HCEC 1CT (cell line): Measurements from ENCODE around the gene SND1.
"Not testable (repeated sequence)": the region's sequence is repeated elsewhere in the genome, so short reads cannot be mapped to it uniquely, and the experiment has no call there.

Experiments
- DNase-seq: peaks from one replicate; pipeline ENCODE4 v3.0.0-alpha.2; 2017

SND1 gene

GRCh38 chr7:128082431-128082830 is 430.4 kb downstream of the SND1 start:
- DNase-seq = no peak

- DNase-seq = no peak
These were observed 433.1 kb downstream of the SND1 start for GRCh38 chr7:128084896-128085608.

DNA sequence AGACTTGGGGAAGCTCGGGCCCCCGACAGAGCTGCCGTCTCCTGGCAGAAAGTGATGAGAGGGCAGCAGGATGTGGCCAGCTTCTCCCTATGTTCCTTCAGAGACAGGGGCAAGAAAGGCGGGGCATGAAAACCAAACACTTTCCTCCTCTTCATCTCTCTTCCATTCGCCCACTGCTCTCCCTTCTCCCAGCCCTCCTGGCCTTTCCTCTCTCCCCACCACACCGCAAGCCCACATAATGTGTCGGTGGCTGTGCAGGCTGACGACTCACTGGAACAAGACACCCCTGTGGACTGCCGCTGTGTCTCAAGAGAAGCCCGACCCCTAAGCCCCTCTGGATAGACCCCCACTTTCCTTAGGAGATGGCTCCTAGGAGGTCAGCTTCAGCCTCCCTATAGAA is 438.5 kb downstream of the SND1 start:
- DNase-seq = no peak

DNA sequence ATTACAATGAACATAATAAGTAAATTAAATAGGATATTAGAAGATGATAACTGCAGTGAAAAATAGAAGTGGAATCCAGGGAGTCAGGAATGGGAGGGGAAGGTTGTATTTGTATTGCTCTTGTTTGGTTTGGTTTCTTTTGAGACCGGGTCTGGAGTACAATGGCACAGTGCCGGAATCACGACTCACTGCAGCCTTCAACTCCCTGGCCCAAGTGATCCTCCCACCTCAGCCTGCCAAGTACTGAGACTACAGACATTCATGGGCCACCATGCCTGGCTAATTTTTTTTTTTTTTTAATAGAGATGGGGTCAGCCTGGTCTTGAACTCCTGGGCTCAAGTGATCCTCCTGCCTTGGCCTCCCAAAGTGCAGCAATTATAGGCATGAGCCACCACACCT is 439.1 kb downstream of the SND1 start:
- no peak for DNase-seq

DNA sequence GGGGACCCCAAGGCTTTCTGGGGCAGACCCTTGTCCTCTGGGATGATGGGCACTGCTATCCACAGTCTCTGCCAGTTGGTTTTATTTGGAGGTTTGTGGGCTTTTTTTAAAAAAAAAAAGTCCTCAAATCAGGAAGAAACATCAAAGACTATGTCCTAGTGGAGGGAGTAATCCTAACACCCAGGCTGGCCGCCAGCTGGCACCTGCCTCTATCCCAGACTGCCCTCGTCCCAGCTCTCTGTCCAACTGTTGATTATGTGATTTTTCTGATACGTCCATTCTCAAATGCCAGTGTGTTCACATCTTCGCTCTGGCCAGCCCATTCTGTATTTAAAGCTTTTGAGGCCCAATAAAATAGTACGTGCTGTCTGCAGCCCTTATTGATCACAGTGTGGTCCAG is 440.2 kb downstream of the SND1 start:
- DNase-seq = no peak

DNA sequence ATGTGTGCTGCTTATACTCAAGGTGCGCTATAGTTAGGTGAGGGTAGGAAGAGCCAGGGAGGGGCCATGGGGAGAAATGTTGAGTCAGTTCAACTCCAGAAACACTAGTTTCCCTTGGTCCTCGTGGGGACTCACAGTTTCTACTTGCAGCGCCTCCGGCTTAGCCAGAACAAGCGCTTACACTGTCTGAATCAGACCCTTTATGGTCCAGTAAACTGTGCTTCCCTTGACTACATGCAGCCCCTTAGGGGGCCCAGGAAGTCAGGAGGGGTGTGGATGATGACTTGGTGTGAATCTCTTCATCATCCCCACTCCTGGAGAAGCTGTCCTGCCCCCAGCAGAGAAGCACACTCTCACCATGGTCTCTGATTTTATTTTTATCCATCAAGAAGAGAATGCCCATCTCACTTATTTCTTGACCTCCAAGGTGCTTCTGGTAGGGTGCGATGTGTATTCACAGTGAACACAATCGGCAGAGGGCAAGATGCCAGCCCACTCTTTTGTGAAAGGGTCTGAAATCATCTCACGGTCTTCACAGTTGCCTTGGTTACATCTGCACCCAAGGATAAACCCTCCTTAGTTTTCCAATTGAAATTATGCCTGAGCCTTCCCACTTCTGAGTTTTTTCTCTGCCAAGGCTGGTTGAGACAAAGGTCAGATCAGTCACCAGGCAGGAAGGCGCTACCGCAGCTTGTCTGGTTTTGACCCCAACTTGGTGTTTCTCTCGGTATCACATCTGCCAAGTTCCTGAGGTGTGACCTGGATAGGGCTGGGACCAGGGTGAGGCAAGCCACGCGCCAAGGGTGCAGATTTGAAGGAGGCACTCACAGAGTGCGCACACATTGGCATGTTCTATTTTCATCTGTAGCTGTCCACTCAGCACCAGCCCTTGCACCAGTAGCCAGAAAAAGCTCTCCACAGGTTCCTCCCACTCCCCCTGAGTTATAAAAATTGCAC is 441.9 kb downstream of the SND1 start:
- no peak for DNase-seq

- no peak for DNase-seq
These were observed 442.7 kb downstream of the SND1 start for GRCh38 chr7:128094686-128095085.

GRCh38 chr7:128097211-128097731 is 445.3 kb downstream of the SND1 start:
- DNase-seq = no peak

DNA sequence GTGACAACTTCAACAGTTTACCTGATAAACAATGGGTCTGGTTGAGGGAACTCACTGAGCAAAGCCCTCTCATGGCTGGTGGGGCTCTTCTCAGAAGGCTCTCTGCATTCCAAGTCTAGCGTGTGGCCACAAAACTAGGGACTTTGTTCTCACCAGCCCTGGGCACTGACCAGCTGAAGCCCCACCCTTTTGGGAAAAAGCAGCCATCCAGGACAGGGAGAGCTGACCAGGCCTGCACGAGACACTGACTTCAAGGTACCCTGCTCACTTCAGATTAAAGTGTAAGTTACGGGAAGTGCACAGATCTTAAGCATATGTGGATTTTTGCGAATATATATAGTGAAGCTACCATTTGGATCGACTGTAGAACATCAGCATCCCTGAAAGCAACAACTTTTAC is 446.6 kb downstream of the SND1 start:
- DNase-seq = no peak

- peak; percentile 17 for DNase-seq
These were observed 447.2 kb downstream of the SND1 start for GRCh38 chr7:128099204-128099671.

DNA sequence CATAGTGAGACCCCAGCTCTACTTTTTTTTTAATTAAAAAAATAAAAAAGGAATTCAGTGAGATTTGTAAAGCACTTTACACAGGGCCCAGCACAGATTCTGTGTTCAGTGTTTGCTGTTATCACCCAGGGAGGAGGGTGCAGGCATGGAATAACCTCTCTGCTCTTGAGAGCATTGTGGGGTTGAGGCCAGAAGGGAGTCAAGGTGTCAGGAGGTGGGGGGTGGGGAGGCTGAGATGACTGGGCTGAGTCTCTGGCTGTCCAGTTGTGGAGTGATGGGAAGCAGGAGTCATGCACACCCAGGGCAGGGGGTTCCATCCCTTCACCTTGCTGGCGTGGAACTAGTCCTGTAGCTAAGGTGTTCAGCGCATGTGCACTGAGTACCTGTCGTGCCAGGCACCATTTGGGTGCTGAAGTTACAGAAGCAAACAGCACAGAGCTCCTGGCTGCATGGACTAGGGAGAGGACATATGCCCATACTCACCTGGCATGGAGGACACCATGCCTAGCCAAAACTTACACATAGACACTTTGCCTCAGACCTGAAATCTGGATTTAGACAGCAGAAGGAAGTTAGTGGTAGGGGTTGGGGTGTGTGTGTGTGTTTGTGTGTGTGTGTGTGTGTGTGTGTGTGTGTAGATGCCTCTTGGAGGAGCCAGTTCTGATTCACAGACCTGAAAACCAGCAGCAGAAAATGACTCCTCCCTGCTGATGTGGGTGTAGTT is 448.4 kb downstream of the SND1 start:
- no peak for DNase-seq

DNA sequence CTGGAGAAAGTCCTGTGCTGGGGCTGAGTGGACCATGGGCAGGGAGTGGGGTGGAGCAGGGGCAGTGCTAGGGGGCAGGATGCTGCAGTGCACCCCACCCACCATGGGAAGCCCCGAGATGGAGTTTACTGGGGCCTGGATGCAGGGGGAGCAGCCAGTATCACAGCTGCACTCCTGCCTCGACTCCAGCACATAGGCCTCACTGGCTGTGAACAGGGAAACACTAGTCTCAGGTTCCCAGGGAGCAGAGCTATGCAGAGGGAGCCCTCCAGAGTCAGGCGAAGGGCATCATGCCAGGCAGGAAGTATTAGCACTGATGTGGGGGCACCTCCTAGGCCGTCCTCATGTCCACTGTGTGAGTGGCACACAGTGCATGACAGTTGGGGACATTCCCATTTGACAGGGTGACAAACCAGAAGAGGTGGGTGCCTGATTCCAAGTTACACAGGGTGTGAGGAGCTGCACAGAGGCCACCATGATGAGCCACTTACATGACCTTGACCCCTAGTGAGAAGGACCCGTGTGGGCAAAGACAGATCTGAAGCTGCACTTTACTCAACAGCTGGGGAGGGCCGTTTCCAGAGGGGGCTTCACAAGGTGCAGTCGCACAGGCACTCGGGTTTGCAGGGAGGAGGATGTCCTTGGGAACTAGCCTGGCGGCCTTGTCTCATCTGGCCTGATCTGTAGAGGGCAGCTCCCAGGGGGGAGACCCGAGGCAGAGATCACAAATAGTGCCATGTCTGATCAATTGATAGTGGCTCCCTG is 449.1 kb downstream of the SND1 start:
- no peak for DNase-seq

DNA sequence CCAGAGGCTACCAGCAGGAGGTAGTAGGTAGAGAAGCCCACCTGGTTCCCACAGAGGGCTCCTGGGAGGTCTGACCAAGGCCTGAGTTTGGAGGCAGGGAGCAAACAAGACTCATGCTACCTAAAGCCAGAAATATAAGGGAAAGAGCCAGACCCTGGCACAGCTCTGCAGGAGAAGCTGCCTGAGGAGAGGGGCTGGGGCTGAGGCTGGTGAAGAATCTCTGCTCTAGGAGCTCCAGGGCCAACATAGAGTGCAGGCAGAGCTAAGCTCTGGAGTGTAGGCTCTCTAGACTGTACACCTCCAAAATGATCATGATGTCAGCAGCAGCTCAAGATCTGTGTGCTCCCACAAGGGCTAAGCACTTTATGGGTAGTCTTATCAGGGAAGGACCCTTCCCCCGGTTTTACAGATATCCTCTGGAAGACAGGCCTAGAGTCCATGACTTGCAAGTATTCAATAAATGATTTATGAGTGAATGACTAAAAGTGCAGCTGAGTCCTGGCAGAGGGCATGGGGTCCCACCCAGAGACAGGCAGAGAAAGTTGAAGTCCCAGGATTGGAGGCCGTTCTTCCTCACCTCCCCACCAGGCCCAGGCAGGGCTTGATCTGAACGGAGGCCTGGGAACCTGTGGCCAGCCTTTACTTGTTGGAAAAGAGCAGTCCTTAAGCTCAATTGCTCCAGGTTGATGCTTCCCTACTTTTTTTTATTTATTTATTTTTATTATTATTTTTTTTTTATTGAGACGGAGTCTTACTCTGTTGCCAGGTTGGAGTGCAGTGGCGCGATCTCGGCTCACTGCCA is 450.7 kb downstream of the SND1 start:
- no peak for DNase-seq

DNA sequence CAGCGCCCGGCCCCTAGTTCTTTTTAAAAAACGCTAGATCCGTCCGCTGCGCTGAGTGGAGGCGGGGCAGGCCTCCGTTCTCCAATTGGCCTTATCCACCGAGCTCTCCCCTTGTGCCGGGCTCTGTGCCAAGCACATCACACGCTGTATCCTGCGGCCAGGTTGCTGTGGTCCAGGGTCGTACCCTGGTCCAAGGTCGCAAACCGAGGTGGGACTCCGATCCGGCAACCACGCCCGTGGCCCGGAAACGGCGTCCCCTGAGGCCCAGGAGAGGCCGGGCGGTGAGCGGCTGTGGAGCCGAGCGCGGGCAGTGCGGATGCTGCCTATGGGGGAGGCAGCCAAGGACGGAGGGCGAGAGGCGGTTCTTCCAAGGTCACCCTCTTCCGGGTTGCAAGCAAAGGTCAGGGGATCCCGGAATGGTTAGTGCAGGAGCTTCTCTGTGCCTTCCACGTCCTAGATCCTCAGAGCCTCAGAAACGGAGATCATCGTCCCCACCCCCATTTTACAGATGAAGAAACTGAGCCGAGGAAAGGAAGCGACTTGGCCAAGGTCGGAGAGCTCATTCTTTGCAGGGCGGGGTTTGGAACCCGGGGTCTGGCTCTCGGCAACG is 451.6 kb downstream of the SND1 start:
- no peak for DNase-seq

DNA sequence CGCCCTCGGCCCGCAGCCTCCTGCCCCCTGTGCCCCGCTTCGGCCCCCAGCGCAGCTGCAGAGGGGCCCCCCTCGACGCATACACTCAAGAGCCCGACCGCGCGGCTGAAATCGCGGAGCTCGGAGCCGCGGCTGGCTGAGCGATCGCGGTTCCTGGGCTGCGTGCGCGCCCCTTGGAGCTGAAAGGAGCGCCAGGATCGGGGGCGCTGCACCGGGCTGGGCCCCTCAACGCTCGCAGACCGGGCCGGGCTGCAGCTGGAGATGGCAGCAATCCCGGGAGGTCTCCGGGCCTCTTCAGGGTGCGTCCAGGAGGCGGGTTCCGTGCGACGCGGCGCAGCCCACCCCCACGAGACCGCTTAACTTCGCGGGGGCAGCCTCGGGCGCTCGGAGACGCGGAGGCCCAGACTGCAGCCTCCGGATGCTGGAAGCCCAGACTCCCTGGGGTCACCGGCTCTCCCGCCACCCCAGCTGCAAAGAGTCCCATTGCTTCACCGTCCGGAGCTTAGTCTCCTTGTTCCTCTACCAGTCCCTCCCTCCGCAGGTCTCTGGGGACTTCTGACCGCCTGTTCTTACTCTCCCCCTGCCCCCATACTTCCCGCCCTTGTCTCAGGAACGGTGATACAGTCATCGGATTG is 452.2 kb downstream of the SND1 start:
- no peak for DNase-seq

GRCh38 chr7:128105228-128106022 is 453.4 kb downstream of the SND1 start:
- no peak for DNase-seq

DNA sequence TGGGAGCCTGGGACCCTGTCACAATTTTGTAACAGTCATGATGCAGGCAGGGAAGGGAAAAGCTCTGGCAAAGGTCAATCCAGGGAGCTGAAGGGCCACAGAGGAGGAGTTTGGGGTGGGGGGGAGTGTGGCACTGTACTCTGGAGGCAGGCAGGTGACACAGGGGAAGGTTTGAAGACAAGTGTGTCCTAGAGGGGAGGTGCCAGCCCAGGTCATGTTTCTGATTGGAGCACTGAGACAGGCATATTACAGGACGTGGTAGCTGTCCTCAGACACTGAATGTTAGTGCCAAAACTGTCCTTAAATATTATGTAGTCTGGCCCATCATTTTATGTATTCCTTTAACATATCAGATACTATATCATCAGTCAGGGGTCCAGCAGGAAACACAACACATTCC is 454.8 kb downstream of the SND1 start:
- no peak for DNase-seq

GRCh38 chr7:128107516-128107915 is 455.5 kb downstream of the SND1 start:
- DNase-seq = not testable (repeated sequence)

DNA sequence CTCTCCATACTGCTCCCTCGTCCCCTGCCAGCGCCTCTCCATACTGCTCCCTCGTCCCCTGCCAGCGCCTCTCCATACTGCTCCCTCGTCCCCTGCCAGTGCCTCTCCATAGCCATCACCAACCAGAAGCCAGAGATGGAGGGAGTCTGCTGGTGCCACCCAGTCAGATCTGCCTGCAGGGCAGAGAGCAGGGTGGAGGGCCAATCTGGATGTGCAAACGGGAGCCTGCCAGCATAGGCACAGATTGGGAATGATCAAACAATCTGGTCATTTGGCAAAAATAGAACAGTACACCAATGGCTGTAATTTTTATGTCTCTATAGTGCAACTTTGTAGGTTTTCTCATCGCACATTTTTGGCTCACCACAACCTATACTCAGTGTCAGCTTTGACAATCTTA is 456.1 kb downstream of the SND1 start:
- no peak for DNase-seq
